H1 (cell line): ENCODE results near the gene GTF2IRD1.

Experiments
- CREB1 ChIP-seq: IDR thresholded peaks from 2 replicates; pipeline ENCODE4 v1.6.1; 2012; ENCODE audit warnings: inconsistent platforms
- EP300 ChIP-seq, 2 experiments: IDR thresholded peaks; 1 replicate in 1 of 2; 2 replicates in 1 of 2; pipeline ENCODE4 v1.6.1; 2011 to 2012; ENCODE audit warnings: low read depth in 2 of 2, low read length in 2 of 2, mild to moderate bottlenecking in 2 of 2, borderline replicate concordance in 1 of 2, inconsistent platforms in 1 of 2, moderate library complexity in 1 of 2
- GABPA ChIP-seq: IDR thresholded peaks from 2 replicates; pipeline ENCODE4 v1.6.1; 2011; ENCODE audit warnings: mild to moderate bottlenecking, low read length, moderate library complexity, borderline replicate concordance; ENCODE audit not compliant: insufficient read depth
- JUN ChIP-seq: IDR thresholded peaks from 2 replicates; pipeline ENCODE4 v1.6.1; 2011; ENCODE audit warnings: low read depth, mild to moderate bottlenecking, improper control_type of control experiment, low read length
- MAX ChIP-seq: IDR thresholded peaks from 2 replicates; pipeline ENCODE4 v1.6.1; 2012; ENCODE audit warnings: inconsistent platforms
- POLR2AphosphoS5 ChIP-seq: IDR thresholded peaks from 2 replicates; pipeline ENCODE4 v1.6.1; 2011; ENCODE audit warnings: low read depth, low read length
- TAF1 ChIP-seq: IDR thresholded peaks from 2 replicates; pipeline ENCODE4 v1.6.1; 2011; ENCODE audit warnings: mild to moderate bottlenecking, low read depth, low read length
- TF ChIP-seq, protein P1 (sequence below), 3 experiments: IDR thresholded peaks; 1 replicate in 2 of 3; 2 replicates in 1 of 3; pipeline versions ENCODE4 v1.5.1 to v1.6.1; 2011; ENCODE audit warnings: low read length in 3 of 3, mild to moderate bottlenecking in 3 of 3, inconsistent platforms in 2 of 3, low read depth in 1 of 3, moderate library complexity in 1 of 3; ENCODE audit not compliant: insufficient read depth in 1 of 3; ENCODE audit errors: control extremely low read depth in 1 of 3

GRCh38 chr7:74521855-74522254 is 68.1 kb downstream of the GTF2IRD1 start:
- TF ChIP-seq CREB1 (no peak), MAX (no peak), EP300 (IDR thresholded peaks at IDR 0.05; ENCODE audit: borderline replicate concordance in 1 of 2, low read depth in 2 of 2, low read length in 2 of 2) (no peak), JUN (no peak), GABPA (no peak), TAF1 (no peak), POLR2AphosphoS5 (no peak)
- TF ChIP-seq, protein P1, sequence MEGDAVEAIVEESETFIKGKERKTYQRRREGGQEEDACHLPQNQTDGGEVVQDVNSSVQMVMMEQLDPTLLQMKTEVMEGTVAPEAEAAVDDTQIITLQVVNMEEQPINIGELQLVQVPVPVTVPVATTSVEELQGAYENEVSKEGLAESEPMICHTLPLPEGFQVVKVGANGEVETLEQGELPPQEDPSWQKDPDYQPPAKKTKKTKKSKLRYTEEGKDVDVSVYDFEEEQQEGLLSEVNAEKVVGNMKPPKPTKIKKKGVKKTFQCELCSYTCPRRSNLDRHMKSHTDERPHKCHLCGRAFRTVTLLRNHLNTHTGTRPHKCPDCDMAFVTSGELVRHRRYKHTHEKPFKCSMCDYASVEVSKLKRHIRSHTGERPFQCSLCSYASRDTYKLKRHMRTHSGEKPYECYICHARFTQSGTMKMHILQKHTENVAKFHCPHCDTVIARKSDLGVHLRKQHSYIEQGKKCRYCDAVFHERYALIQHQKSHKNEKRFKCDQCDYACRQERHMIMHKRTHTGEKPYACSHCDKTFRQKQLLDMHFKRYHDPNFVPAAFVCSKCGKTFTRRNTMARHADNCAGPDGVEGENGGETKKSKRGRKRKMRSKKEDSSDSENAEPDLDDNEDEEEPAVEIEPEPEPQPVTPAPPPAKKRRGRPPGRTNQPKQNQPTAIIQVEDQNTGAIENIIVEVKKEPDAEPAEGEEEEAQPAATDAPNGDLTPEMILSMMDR (IDR thresholded peaks at IDR 0.05; ENCODE audit: control extremely low read depth in 1 of 3, insufficient read depth in 1 of 3, low read depth in 1 of 3, low read length in 3 of 3) = no peak
